IPS DF 4.7 (cell line): Measurements from ENCODE around the gene RAB17.
"Not testable (repeated sequence)": the region's sequence is repeated elsewhere in the genome, so short reads cannot be mapped to it uniquely, and the experiment has no call there.

ENCODE experiments used
- DNase-seq: peaks from one replicate; pipeline ENCODE4 v3.0.0-alpha.2; 2013; ENCODE audit warnings: low spot score; ENCODE audit errors: extremely low read depth

Gene RAB17

GRCh38 chr2:237625216-237625705 lies 34.7 kb upstream of the RAB17 start:
- DNase-seq: no peak

- no peak for DNase-seq
Measured at GRCh38 chr2:237624565-237624964, 34.0 kb upstream of the RAB17 start.

GRCh38 chr2:237623428-237624403 lies 33.2 kb upstream of the RAB17 start:
- DNase-seq: no peak

- DNase-seq: no peak
Measured at GRCh38 chr2:237618449-237618848, 27.9 kb upstream of the RAB17 start.

GRCh38 chr2:237617587-237617982 lies 27.1 kb upstream of the RAB17 start:
- DNase-seq: no peak

GRCh38 chr2:237616734-237617586 lies 26.4 kb upstream of the RAB17 start:
- no peak for DNase-seq

- DNase-seq: no peak
Measured at GRCh38 chr2:237616373-237616733, 25.8 kb upstream of the RAB17 start.

- DNase-seq: no peak
Measured at GRCh38 chr2:237615631-237616249, 25.2 kb upstream of the RAB17 start.

- peak; percentile 91 for DNase-seq
Measured at GRCh38 chr2:237614151-237614720, 23.7 kb upstream of the RAB17 start.

GRCh38 chr2:237613679-237614078 lies 23.1 kb upstream of the RAB17 start:
- no peak for DNase-seq

- DNase-seq: no peak
Measured at GRCh38 chr2:237612527-237613357, 22.2 kb upstream of the RAB17 start.

GRCh38 chr2:237606522-237606921 lies 16.0 kb upstream of the RAB17 start:
- not testable (repeated sequence) for DNase-seq

- no peak for DNase-seq
Measured at GRCh38 chr2:237604960-237605359, 14.4 kb upstream of the RAB17 start.

GRCh38 chr2:237604391-237604790 lies 13.9 kb upstream of the RAB17 start:
- DNase-seq: no peak

- no peak for DNase-seq
Measured at GRCh38 chr2:237603718-237604362, 13.3 kb upstream of the RAB17 start.

- DNase-seq: no peak
Measured at GRCh38 chr2:237603049-237603717, 12.6 kb upstream of the RAB17 start.

- no peak for DNase-seq
Measured at GRCh38 chr2:237602409-237602808, 11.9 kb upstream of the RAB17 start.

GRCh38 chr2:237601453-237602116 lies 11.1 kb upstream of the RAB17 start:
- DNase-seq: no peak
